Measurements from ENCODE around the gene CYB561A3. TPM values are rescaled to one million over a fixed set of nuclear protein-coding genes. Genes with fewer than 3 reads are reported as not detected.

Gene CYB561A3
- total RNA-seq, 1 donor = 62.5 TPM

DNA sequence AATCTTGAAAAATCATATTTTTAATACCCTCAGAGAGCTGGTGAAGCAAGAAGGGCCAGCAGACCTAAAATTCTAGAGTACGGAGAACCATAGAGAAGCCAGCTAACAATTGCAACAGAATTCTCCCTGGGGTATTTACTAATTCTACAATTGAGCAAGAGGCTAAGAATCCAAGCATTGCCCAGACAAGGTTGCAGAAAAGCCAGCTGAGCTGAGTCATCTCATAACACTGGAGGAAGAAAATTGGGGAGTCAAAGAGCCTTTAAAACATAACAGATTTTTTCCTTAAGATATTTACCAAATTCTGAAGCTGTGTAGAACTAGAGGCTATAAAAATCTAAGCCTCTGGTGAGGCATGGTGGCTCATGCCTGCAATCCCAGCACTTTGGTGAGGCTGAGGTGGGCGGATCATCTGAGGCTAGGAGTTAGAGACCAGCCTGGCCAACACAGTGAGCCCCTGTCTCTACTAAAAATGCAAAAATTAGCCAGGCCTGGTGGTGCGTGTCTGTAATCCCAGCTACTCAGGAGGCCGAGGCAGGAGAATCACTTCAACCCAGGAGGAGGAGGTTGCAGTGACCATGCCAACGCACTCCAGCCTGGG lies 17.1 kb upstream of the CYB561A3 start:
- TF ChIP-seq, protein P1, sequence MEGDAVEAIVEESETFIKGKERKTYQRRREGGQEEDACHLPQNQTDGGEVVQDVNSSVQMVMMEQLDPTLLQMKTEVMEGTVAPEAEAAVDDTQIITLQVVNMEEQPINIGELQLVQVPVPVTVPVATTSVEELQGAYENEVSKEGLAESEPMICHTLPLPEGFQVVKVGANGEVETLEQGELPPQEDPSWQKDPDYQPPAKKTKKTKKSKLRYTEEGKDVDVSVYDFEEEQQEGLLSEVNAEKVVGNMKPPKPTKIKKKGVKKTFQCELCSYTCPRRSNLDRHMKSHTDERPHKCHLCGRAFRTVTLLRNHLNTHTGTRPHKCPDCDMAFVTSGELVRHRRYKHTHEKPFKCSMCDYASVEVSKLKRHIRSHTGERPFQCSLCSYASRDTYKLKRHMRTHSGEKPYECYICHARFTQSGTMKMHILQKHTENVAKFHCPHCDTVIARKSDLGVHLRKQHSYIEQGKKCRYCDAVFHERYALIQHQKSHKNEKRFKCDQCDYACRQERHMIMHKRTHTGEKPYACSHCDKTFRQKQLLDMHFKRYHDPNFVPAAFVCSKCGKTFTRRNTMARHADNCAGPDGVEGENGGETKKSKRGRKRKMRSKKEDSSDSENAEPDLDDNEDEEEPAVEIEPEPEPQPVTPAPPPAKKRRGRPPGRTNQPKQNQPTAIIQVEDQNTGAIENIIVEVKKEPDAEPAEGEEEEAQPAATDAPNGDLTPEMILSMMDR (IDR thresholded peaks at IDR 0.05; ENCODE audit: insufficient read depth, low read length) = no peak
- DNase-seq (ENCODE audit: low read depth) = peak; percentile 99
- no peak overlapping the region for H3K4me3 ChIP-seq (ENCODE audit: low read depth, low read length)

DNA sequence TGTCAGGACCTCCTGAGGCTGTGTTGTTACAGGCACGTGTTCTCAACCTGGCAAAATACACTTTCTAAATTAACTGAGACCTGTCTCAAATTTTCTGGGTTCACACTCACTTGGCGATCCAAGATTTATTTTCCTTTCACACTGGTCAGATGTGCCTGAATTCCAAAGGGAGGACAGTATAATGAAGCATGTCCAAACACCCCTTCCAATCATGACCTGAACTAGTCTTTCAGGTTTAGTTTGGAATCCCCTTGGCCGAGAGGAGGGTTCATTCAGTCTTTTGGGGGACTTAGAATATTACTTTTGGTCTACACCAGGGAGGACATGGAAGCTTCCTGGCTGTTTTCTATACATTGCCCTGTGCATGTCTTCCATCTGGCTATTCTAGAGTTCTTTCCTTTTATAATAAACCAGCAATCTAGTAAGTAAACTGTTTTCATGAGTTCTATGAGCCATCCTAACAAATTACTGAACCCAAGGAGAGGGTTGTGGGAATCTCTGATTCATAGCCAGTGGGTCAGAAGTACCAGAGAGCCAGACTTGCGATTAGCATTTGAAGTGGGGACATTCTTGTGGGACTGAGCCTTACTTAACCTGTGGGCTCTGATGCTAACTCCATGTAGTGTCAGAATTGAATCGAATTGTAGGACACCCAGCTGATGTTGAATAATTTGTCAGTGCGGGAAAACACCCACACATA lies 15.9 kb upstream of the CYB561A3 start:
- TF ChIP-seq, protein P1 (IDR thresholded peaks at IDR 0.05; ENCODE audit: insufficient read depth, low read length) = no peak
- H3K4me3 ChIP-seq (ENCODE audit: low read depth, low read length) = no peak overlapping the region
- DNase-seq (ENCODE audit: low read depth) = peak; percentile 32

DNA sequence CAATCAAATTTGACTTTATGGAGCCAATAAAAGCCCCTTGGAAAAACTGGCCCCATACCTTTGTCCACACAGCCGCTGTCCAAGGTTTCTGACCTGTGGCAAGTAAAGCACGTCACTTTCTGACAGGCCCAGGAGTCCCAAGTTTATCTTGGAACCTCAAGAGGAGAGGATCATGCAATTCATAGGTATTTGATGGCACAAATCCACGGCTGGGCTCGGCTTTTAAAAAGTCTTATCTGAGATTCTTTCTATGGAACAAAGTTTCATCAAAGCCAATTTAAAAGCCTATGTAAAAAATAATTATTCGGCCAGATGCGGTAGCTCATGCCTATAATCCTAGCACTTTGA lies 14.1 kb upstream of the CYB561A3 start:
- TF ChIP-seq, protein P1 (IDR thresholded peaks at IDR 0.05; ENCODE audit: insufficient read depth, low read length) = no peak
- peak; percentile 95 for DNase-seq (ENCODE audit: low read depth)
- H3K4me3 ChIP-seq (ENCODE audit: low read depth, low read length) = no peak overlapping the region

DNA sequence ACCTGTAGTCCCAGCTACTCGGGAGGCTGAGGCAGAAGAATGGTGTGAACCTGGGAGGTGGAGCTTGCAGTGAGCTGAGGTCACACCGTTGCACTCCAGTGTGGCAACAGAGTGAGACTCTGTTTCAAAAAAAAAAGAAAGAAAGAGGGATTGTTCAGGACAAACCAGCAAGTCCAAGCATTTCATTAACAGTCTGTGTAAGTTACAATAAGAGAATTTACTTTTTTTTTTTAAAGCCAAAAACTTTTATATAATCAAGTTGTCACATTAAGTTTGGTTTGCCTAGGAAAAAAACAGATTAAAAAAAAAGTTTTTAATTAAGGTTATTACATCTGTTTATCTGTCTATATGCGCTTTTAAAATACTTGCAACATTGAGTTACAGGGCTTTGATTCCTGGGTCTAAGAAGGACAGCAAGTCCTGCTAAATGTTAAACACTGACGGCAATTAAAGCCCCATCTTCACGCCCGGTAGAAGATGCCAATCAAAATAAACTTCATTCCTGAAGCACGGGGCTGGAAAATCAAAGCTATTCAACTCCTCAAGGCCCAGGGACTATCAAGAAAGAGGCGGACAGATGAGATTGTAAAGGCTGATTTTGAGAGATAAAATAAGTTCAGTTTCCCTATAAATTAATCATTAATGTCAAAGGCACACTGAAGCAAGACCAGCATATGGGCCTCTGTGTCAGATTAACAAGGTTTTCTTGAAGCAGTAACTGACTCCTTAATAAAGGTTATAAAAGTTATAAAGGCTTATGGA lies 11.2 kb upstream of the CYB561A3 start:
- no peak overlapping the region for H3K4me3 ChIP-seq (ENCODE audit: low read depth, low read length)
- TF ChIP-seq, protein P1 (IDR thresholded peaks at IDR 0.05; ENCODE audit: insufficient read depth, low read length) = no peak
- DNase-seq (ENCODE audit: low read depth) = no peak

DNA sequence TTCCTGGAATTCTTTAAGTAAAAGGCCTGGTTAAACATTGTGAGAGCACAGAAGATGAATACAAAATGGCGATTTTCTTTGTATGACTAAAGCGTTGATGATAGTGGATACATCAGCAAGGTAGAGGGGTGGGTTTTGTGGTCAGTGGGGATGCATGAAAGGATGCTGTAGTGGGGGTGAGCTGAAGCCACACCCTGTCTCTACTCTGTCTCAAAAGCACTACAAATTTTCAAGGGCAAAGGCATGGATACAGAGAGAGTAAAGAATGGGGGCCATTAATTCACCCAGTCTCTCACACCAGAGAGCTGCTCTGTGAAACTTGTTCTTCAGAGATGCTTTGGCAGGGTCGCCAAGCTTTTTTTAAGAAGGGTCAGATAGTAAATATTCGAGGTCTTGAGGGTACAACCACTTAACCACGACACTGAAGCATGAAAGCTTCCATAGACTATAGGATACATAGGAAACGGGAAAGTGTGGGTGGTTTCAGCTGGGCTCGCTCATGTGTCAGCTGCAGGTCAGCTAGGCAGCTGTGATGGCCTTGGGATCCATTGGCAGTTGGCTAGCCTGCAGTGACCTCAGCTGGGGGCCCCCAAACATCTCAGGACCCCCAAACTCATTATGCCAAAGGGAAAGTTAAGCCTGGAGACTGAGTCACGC lies 8.8 kb upstream of the CYB561A3 start:
- TF ChIP-seq, protein P1 (IDR thresholded peaks at IDR 0.05; ENCODE audit: insufficient read depth, low read length) = no peak
- H3K4me3 ChIP-seq (ENCODE audit: low read depth, low read length) = no peak overlapping the region
- DNase-seq (ENCODE audit: low read depth) = no peak

DNA sequence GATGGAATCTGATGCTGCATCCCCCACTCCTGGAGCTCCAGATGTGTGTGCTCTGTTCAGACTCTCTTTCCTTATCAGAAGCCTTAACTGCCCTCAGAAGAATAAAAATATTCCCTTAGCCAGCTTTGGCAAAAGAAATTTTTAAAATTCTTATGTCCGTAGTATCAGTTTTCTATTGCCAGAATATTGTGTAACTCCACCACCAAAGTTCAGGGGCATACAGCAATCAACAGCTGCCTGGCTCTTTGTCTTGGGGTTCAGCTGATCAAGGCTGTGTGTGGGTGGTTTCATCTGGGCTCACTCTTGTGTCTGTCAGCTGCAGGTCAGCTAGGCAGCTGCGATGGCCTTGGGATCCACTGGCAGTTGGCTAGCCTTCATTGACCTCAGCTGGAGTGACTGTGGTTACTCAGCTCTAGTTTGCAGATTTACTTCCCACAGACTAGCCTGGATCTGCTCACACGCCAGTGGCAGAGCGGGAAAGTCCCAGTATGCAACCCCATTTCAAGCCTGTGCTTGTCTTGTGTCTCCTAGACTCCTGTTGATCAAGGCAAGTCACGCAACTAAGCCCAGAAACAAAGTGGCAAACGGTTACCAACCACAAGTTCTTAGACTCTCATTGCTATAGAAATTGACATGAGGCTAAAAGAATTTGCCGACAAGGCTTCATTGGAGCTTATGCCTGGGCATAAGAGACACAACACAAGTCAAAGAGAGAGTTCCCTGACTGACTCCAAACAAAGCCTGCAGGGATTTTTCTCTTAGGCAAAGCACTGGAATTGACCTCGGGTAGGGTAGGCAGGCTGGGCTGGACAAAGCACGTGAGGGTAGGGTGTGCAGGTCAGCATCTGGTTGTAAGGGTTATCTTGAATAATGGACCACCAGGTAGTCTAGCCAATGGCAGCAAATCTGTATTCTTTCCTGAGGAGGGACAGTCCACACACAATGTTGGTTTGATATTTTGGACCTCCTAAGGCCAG lies 8.0 kb upstream of the CYB561A3 start:
- DNase-seq (ENCODE audit: low read depth) = peak; percentile 99
- no peak overlapping the region for H3K4me3 ChIP-seq (ENCODE audit: low read depth, low read length)

More for the DNA sequence above, 8.0 kb upstream of the CYB561A3 start:
- TF ChIP-seq, protein P1 (IDR thresholded peaks at IDR 0.05; ENCODE audit: insufficient read depth, low read length) = no peak

All from fibroblast of the aortic adventitia (primary cell).